GM12874 (cell line): ENCODE measurements around the gene EYS.

Source experiments
- CTCF ChIP-seq: IDR thresholded peaks from 2 replicates; pipeline ENCODE4 v1.5.1; 2011; ENCODE audit warnings: low read depth, mild to moderate bottlenecking, control low read depth, low read length, moderate library complexity; ENCODE audit not compliant: insufficient read depth

EYS gene

DNA sequence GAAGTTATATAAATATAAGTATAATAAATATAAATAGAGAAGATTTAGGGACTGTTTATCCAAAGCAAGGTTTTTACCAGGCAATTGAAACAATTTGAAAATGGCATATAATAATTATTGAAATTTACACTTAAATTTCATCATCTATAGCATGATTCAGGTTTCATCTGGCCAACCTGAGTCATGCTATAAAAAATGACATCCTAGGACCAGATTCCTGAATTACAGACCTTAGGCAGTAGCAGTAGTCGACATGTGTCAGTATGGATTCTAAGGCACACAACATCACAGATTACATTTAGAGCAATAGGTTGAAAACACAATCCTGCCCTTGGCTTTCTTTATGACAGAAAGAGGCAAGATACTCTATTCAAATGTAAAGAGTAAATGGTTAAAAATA lies 1479.2 kb downstream of the EYS start:
- TF ChIP-seq CTCF: no peak

GRCh38 chr6:64225503-64225902 lies 1481.5 kb downstream of the EYS start:
- no peak for TF ChIP-seq CTCF

DNA sequence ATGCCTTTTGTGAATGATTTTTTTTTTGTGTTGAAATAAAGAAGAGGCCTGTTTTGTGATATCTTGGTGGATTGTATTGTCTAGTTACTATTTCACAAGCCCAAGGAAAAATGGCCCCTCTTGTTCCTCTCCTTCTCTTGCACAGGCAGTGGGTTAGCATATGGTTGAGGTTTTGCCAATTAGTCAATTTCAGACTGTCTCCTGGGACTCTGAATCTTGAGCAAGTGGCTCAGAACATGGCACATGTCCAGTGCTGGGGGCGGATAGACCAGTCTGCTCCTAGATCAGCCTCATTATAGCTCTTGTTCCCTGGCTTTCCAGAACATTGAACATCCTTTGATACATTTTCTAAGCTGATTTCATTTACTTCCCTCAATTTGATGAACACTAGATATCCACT lies 1482.2 kb downstream of the EYS start:
- TF ChIP-seq CTCF: no peak

DNA sequence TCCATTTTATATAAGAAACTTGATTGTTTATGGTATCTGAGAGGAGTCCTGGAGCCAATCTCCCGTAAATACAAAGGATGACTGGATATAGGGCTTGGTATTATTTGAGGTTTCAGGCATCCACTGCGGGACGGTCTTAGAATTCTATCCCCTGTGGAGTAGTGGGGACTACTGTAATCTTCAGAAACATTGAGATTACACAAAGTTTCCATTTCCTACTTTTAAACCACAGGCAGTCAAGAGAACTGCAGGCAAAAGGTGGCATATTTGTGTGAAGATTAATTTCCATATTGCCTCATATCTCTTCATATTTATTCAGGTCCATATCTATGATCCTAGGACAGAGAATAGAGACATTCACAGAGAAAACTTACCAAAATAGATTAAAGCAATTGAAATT lies 1485.2 kb downstream of the EYS start:
- no peak for TF ChIP-seq CTCF

GRCh38 chr6:64220801-64221200 lies 1486.2 kb downstream of the EYS start:
- TF ChIP-seq CTCF: no peak

GRCh38 chr6:64217721-64218620 lies 1489.1 kb downstream of the EYS start:
- no peak for TF ChIP-seq CTCF

DNA sequence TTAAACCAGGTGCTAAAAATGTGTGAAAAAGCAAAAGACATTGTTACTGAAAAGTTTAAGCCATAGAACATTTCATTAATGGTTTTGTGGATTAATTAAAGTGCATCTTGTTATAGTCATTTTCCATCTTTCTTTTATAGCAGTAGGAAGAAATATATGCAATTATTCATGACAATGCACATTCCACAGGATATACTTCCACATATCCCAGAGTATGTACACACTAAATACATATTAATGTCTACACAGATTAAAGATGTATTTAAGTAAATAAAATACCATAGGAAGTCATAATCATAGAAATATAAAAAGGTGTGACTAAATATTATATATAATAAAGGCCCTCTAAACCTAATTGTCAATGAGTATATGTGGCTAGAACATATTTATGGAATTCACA lies 1492.7 kb downstream of the EYS start:
- no peak for TF ChIP-seq CTCF

GRCh38 chr6:64213697-64214096 lies 1493.3 kb downstream of the EYS start:
- no peak for TF ChIP-seq CTCF
